AG09309 (cell line): ENCODE measurements around the gene SLC34A1.

Experiments
- DNase-seq: peaks from one replicate; pipeline ENCODE4 v3.0.0-alpha.2; 2010; ENCODE audit warnings: low read depth
- H3K4me3 ChIP-seq: 2 replicates; pipeline ENCODE4 v1.5.1; 2011; ENCODE audit warnings: mild to moderate bottlenecking, low read depth, low read length, moderate library complexity; ENCODE audit not compliant: control insufficient read depth
- CTCF ChIP-seq: IDR thresholded peaks from 2 replicates; pipeline ENCODE4 v1.5.1; 2011; ENCODE audit warnings: mild to moderate bottlenecking, low read depth, low read length, inconsistent platforms; ENCODE audit not compliant: insufficient read depth, control insufficient read depth; ENCODE audit errors: missing control alignments

SLC34A1 gene

DNA sequence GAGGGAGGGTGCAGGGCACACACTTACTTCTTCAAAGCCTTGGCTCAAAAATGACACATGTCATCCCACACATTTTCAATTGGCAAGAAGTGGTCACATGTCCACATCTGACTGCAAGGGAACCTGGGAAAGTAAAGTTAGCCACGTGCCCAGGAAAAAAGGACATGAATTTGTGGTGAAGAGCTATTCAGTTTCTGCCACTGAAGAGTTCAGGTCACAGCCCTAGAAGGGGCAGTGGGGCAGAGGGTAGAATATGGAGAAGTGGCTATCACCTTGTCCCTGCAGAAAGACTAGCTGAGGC lies 28.4 kb upstream of the SLC34A1 start:
- DNase-seq = no peak
- no peak overlapping the region for H3K4me3 ChIP-seq
- TF ChIP-seq CTCF = no peak

DNA sequence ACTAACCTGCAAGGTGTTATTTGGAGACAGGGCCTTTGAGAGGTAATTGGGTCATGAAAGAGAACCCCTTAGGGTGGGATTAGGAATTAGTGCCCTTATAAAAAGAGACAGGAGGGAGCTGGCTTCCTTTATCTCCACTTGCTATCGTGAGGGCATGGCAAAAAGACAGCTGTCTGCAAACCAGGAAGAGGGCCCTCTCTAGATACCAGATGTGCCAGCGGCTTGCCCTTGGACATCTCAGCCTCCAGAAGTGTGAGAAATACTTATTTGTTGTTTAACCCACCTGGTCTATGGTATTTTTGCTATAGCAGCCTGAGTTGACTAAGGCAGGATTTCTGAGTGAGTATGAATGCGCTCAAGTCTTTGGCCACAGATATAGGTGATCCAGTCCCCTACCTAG lies 27.5 kb upstream of the SLC34A1 start:
- H3K4me3 ChIP-seq = no peak overlapping the region
- no peak for TF ChIP-seq CTCF
- DNase-seq = no peak

GRCh38 chr5:177357146-177357458 lies 27.1 kb upstream of the SLC34A1 start:
- no peak for DNase-seq
- TF ChIP-seq CTCF = no peak
- no peak overlapping the region for H3K4me3 ChIP-seq

- TF ChIP-seq CTCF = no peak
- H3K4me3 ChIP-seq = no peak within 1 kb of the TSS
- no peak for DNase-seq
Observed at GRCh38 chr5:177357459-177358351, 26.5 kb upstream of the SLC34A1 start, which contains the start of gene RGS14. RGS14 (plus strand) TSS chr5:177357924; CDS start chr5:177358025, 101 bp downstream.

- DNase-seq = no peak
- no peak overlapping the region for H3K4me3 ChIP-seq
- TF ChIP-seq CTCF = no peak
Observed at GRCh38 chr5:177358370-177358819, 25.8 kb upstream of the SLC34A1 start.

DNA sequence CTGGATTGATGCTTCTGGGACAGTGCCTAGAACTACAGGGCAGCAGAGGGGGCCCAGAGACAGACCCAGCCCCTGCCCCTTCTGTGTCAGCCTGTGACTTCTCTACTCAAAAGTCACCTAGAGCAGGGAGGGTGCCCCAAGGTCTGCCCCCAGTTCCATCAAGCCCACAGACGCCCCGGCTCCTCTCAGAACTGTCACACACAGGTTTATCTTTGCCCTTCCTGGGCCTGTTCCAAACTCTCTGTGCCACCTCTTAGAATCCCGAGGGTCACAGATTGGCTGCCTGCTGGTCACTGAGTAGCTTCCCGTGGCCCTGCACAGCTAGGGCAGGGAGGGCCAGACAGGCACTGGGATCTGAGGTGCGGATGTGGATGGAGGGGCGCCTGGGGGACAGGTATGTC lies 24.8 kb upstream of the SLC34A1 start:
- no peak for TF ChIP-seq CTCF

More for the DNA sequence above, 24.8 kb upstream of the SLC34A1 start:
- H3K4me3 ChIP-seq = no peak overlapping the region
- no peak for DNase-seq
